ENCODE results near the gene KANSL1.
"Not testable (repeated sequence)": the region's sequence is repeated elsewhere in the genome, so short reads cannot be mapped to it uniquely, and the experiment has no call there.

- not testable (repeated sequence) for TF ChIP-seq CTCF (IDR thresholded peaks at IDR 0.05; ENCODE audit: low read depth, low read length); POLR2A (IDR thresholded peaks at IDR 0.05; ENCODE audit: extremely low read depth, insufficient read length); MAX (IDR thresholded peaks at IDR 0.05; ENCODE audit: low read depth, low read length); MYC (IDR thresholded peaks at IDR 0.05; ENCODE audit: low read depth, low read length)
Measured at GRCh38 chr17:46102806-46103205, 90.4 kb downstream of the KANSL1 start.

All from NB4 (cell line).